Fibroblast of the aortic adventitia (primary cell): ENCODE results near the gene HBZ. TPM values are rescaled to one million over a fixed set of nuclear protein-coding genes. Genes with fewer than 3 reads are reported as not detected.
"Not testable (repeated sequence)": the region's sequence is repeated elsewhere in the genome, so short reads cannot be mapped to it uniquely, and the experiment has no call there.

ENCODE experiments used
- DNase-seq: peaks from one replicate; pipeline ENCODE4 v3.0.0-alpha.2; 2010; ENCODE audit warnings: low read depth
- H3K4me3 ChIP-seq: 2 replicates; pipeline ENCODE4 v1.5.1; 2011; ENCODE audit warnings: low read depth, mild to moderate bottlenecking, control low read depth, low read length, moderate library complexity
- total RNA-seq: library from RNA; depleted of rRNA; stranded (reverse); fragments of >200 nt; gene quantifications from 2 replicates; pipeline ENCODE4 v1.2.3, GENCODE V29; 2012; ENCODE audit warnings: low replicate concordance
- TF ChIP-seq, protein P1 (sequence below): IDR thresholded peaks from 2 replicates; pipeline ENCODE4 v1.5.1; 2011; ENCODE audit warnings: mild to moderate bottlenecking, low read length, control low read depth, inconsistent platforms; ENCODE audit not compliant: insufficient read depth

HBZ gene
- total RNA-seq, 1 donor, result not detected

DNA sequence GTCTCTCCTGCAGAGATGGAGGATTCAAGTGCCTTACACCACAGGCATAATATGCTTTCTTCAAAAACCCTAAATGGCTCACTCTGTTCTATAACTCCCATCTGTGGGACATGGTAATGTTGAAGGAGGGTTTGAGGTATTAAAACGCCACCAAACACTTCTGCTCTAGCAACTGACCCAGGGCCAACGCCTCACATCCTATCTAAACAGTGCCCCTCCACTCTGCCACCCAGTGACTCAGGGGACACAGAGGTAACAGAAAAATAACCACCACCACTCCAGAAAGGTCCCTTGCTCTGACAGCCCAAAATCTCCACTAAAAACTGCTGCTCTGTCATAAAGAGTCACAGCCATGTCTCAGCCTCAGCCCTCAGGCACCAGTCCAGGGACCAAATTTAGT is 31.7 kb upstream of the HBZ start:
- TF ChIP-seq, protein P1, sequence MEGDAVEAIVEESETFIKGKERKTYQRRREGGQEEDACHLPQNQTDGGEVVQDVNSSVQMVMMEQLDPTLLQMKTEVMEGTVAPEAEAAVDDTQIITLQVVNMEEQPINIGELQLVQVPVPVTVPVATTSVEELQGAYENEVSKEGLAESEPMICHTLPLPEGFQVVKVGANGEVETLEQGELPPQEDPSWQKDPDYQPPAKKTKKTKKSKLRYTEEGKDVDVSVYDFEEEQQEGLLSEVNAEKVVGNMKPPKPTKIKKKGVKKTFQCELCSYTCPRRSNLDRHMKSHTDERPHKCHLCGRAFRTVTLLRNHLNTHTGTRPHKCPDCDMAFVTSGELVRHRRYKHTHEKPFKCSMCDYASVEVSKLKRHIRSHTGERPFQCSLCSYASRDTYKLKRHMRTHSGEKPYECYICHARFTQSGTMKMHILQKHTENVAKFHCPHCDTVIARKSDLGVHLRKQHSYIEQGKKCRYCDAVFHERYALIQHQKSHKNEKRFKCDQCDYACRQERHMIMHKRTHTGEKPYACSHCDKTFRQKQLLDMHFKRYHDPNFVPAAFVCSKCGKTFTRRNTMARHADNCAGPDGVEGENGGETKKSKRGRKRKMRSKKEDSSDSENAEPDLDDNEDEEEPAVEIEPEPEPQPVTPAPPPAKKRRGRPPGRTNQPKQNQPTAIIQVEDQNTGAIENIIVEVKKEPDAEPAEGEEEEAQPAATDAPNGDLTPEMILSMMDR, result no peak
- H3K4me3 ChIP-seq, result no peak overlapping the region
- DNase-seq, result no peak

GRCh38 chr16:122361-122760 is 30.1 kb upstream of the HBZ start:
- TF ChIP-seq, protein P1, result no peak
- no peak for DNase-seq
- H3K4me3 ChIP-seq, result no peak overlapping the region

GRCh38 chr16:123558-124350 is 28.7 kb upstream of the HBZ start:
- not testable (repeated sequence) for DNase-seq

DNA sequence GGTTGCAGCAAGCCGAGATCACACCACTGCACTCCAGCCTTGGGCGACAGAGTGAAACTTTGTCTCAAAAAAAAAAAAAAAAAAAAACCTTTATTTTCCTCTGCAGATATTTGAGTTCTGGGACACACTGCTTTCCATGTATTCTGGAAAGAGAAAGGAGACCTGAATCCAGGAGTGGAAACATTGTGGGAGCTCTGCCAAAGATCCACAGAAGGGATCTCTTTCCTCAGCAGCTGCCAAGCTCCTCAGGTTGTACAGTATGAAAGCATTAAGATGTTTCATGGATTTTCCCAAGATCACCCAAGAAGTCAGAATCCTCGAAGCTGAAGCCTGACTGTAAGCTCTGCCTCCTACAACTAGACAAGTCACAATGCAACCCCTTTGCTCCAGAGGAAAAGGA is 27.4 kb upstream of the HBZ start:
- TF ChIP-seq, protein P1, result no peak
- no peak for DNase-seq

More at GRCh38 chr16:123558-124350, 28.7 kb upstream of the HBZ start:
- not testable (repeated sequence) for H3K4me3 ChIP-seq

GRCh38 chr16:129075-129474 is 23.4 kb upstream of the HBZ start:
- TF ChIP-seq, protein P1, result no peak
- no peak overlapping the region for H3K4me3 ChIP-seq

More for the DNA sequence above, 27.4 kb upstream of the HBZ start:
- H3K4me3 ChIP-seq, result no peak overlapping the region

DNA sequence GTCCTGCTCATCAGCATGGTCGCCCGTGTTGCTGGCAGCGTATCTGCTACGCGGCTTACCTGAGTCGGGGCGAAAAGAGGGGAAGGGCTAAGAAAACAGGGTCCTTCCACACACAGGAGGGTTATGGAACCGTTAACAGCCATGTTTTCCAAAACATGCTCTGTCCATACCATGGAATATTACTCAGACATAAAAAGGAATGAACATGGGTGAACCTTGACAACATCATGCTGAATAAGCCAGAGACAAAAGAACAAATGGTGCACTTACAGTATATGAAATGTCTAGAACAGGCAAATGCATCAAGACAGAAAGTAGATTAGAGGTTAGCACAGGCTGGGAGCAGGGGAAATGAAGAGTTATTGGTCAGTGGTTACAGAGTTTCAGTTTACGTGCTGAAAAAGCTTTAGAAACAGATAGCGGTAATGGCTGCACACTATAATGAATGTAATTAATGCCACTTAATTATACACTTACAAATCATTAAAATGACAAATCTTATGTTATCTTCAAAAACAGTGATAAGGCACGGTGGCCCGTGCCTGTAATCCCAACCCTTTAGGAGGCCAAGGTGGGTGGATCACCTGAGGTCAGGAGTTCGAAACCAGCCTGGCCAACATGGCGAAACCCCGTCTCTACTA is 21.8 kb upstream of the HBZ start:
- H3K4me3 ChIP-seq, result no peak overlapping the region
- TF ChIP-seq, protein P1, result no peak
- no peak for DNase-seq

More at GRCh38 chr16:129075-129474, 23.4 kb upstream of the HBZ start:
- no peak for DNase-seq

- DNase-seq, result no peak
- TF ChIP-seq, protein P1, result no peak
- no peak overlapping the region for H3K4me3 ChIP-seq
These were observed 20.3 kb upstream of the HBZ start for GRCh38 chr16:132120-132519.
